ENCODE measurements around the gene PRKG1.

The PRKG1 gene

GRCh38 chr10:51910596-51910995, 836.3 kb downstream of the PRKG1 start:
- DNase-seq, result no peak

- DNase-seq, result no peak
Measured at GRCh38 chr10:51911723-51912122, 837.4 kb downstream of the PRKG1 start.

- DNase-seq, result no peak
Measured at GRCh38 chr10:51915031-51915542, 840.8 kb downstream of the PRKG1 start.

- no peak for DNase-seq
Measured at GRCh38 chr10:51918440-51918839, 844.2 kb downstream of the PRKG1 start.

GRCh38 chr10:51918884-51919325, 844.6 kb downstream of the PRKG1 start:
- no peak for DNase-seq

- no peak for DNase-seq
Measured at GRCh38 chr10:51920672-51921071, 846.4 kb downstream of the PRKG1 start.

- DNase-seq, result no peak
Measured at GRCh38 chr10:51924359-51924758, 850.1 kb downstream of the PRKG1 start.

- DNase-seq, result no peak
Measured at GRCh38 chr10:51926337-51926736, 852.0 kb downstream of the PRKG1 start.

- no peak for DNase-seq
Measured at GRCh38 chr10:51928162-51928561, 853.9 kb downstream of the PRKG1 start.

- DNase-seq, result no peak
Measured at GRCh38 chr10:51932530-51932929, 858.2 kb downstream of the PRKG1 start.

GRCh38 chr10:51934373-51934772, 860.1 kb downstream of the PRKG1 start:
- no peak for DNase-seq

- no peak for DNase-seq
Measured at GRCh38 chr10:51935341-51935740, 861.1 kb downstream of the PRKG1 start.

- no peak for DNase-seq
Measured at GRCh38 chr10:51937308-51938140, 863.2 kb downstream of the PRKG1 start.

- DNase-seq, result no peak
Measured at GRCh38 chr10:51950371-51950995, 876.2 kb downstream of the PRKG1 start.

GRCh38 chr10:51950996-51951555, 876.8 kb downstream of the PRKG1 start:
- DNase-seq, result no peak

GRCh38 chr10:51951601-51952000, 877.3 kb downstream of the PRKG1 start:
- no peak for DNase-seq

- DNase-seq, result no peak
Measured at GRCh38 chr10:51952056-51952455, 877.8 kb downstream of the PRKG1 start.

GRCh38 chr10:51955696-51956095, 881.4 kb downstream of the PRKG1 start:
- DNase-seq, result no peak

GRCh38 chr10:51956822-51957221, 882.5 kb downstream of the PRKG1 start:
- DNase-seq, result no peak

GRCh38 chr10:51960494-51960895, 886.2 kb downstream of the PRKG1 start:
- no peak for DNase-seq

GRCh38 chr10:51961401-51961800, 887.1 kb downstream of the PRKG1 start:
- DNase-seq, result no peak

- no peak for DNase-seq
Measured at GRCh38 chr10:51964630-51965029, 890.3 kb downstream of the PRKG1 start.

GRCh38 chr10:51965451-51965850, 891.2 kb downstream of the PRKG1 start:
- no peak for DNase-seq

Data from NCI-H2081 treated with DMSO at 0.1 percent for 48 hours (cell line).